ENCODE results near the gene AATF. TPM values are rescaled to one million over a fixed set of nuclear protein-coding genes. Genes with fewer than 3 reads are reported as not detected.
A peak's percentile ranks its signal among the peaks of the same experiment; 100 is the strongest.

Gene AATF
- total and polyA plus RNA-seq, 9 of the 15 experiments (the other 6 are each of a cell fraction or from before 2014, with no cell fraction given), result 34.5 to 133 (median 90.1) TPM

DNA sequence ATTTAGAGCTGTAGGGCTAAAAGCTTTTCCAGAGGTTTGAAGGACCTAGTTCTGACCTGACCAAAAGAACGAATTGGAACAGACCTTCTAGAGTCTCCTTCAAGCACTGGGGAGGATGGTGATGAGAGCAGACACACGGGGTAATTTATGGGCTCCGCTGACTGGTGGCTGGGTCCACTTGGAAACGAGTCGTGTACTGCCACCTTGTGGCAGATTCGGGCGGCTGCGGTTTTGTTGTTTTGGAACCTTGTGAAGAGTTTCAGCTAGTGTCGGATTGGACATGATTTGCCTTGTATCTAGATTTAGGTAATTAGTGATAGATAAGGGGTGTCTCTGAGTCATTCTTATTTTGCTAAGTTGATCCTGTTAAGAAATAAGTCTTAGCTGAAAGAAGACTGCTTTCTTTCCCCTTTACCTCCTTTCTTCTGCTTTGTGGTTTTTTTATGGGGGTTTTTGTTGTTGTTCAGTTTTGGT, 98.9 kb downstream of the AATF start (continued):
- TF ChIP-seq GTF2E2 (tag; IDR thresholded peaks at IDR 0.05) (no peak), KAT2B (IDR thresholded peaks at IDR 0.05; ENCODE audit: low read depth, low read length) (no peak), SUPT5H (IDR thresholded peaks at IDR 0.05) (no peak), RFX1 (IDR thresholded peaks at IDR 0.05) (no peak), ZNF551 (CRISPR knock-in tag; IDR thresholded peaks at IDR 0.05) (no peak), ZNF707 (CRISPR knock-in tag; conservative IDR thresholded peaks at IDR 0.05) (no peak), FOXK2 (conservative IDR thresholded peaks at IDR 0.05 in 1 of 2, IDR thresholded peaks at IDR 0.05 in 1 of 2; ENCODE audit: low read depth in 2 of 2) (no peak), ZNF239 (CRISPR knock-in tag; IDR thresholded peaks at IDR 0.05) (no peak), MAFK (IDR thresholded peaks at IDR 0.05; ENCODE audit: low read length) (no peak), ZNF766 (CRISPR knock-in tag; conservative IDR thresholded peaks at IDR 0.05) (0 out of 2 replicates have a peak, but pooled peaks have one; percentile 42), ZNF354B (CRISPR knock-in tag; IDR thresholded peaks at IDR 0.05) (no peak), LCOR (CRISPR knock-in tag; IDR thresholded peaks at IDR 0.05) (no peak), ZBTB43 (CRISPR knock-in tag; IDR thresholded peaks at IDR 0.05) (no peak), ZNF12 (CRISPR knock-in tag; IDR thresholded peaks at IDR 0.05) (no peak), HDAC1 (IDR thresholded peaks at IDR 0.05) (0 out of 4 replicates have a peak, but pooled peaks of 1 of the 2 experiments have one; percentile 27), MYC (IDR thresholded peaks at IDR 0.05; ENCODE audit: low read depth, low read length) (0 out of 2 replicates have a peak, but pooled peaks have one; percentile 30), MYC (CRISPR knock-in tag; IDR thresholded peaks at IDR 0.05; ENCODE audit: borderline replicate concordance, low read depth) (no peak), HMGXB4 (CRISPR knock-in tag; IDR thresholded peaks at IDR 0.05) (no peak), DNMT1 (IDR thresholded peaks at IDR 0.05) (no peak)
- TF ChIP-seq, protein P1, sequence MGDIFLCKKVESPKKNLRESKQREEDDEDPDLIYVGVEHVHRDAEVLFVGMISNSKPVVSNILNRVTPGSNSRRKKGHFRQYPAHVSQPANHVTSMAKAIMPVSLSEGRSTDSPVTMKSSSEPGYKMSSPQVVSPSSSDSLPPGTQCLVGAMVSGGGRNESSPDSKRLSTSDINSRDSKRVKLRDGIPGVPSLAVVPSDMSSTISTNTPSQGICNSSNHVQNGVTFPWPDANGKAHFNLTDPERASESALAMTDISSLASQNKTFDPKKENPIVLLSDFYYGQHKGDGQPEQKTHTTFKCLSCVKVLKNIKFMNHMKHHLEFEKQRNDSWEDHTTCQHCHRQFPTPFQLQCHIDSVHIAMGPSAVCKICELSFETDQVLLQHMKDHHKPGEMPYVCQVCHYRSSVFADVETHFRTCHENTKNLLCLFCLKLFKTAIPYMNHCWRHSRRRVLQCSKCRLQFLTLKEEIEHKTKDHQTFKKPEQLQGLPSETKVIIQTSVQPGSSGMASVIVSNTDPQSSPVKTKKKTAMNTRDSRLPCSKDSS (IDR thresholded peaks at IDR 0.05; ENCODE audit: low read depth, partially characterized antibody), result no peak
- TF ChIP-seq, protein P2, sequence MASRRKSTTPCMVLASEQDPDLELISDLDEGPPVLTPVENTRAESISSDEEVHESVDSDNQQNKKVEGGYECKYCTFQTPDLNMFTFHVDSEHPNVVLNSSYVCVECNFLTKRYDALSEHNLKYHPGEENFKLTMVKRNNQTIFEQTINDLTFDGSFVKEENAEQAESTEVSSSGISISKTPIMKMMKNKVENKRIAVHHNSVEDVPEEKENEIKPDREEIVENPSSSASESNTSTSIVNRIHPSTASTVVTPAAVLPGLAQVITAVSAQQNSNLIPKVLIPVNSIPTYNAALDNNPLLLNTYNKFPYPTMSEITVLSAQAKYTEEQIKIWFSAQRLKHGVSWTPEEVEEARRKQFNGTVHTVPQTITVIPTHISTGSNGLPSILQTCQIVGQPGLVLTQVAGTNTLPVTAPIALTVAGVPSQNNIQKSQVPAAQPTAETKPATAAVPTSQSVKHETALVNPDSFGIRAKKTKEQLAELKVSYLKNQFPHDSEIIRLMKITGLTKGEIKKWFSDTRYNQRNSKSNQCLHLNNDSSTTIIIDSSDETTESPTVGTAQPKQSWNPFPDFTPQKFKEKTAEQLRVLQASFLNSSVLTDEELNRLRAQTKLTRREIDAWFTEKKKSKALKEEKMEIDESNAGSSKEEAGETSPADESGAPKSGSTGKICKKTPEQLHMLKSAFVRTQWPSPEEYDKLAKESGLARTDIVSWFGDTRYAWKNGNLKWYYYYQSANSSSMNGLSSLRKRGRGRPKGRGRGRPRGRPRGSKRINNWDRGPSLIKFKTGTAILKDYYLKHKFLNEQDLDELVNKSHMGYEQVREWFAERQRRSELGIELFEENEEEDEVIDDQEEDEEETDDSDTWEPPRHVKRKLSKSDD (conservative IDR thresholded peaks at IDR 0.05; ENCODE audit: low read length), result no peak
- TF ChIP-seq, protein P3, sequence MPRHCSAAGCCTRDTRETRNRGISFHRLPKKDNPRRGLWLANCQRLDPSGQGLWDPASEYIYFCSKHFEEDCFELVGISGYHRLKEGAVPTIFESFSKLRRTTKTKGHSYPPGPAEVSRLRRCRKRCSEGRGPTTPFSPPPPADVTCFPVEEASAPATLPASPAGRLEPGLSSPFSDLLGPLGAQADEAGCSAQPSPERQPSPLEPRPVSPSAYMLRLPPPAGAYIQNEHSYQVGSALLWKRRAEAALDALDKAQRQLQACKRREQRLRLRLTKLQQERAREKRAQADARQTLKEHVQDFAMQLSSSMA (CRISPR knock-in tag; IDR thresholded peaks at IDR 0.05), result no peak
